Measurements from ENCODE around the gene ZFR.
A peak's percentile ranks its signal among the peaks of the same experiment; 100 is the strongest.
"Not testable (repeated sequence)": the region's sequence is repeated elsewhere in the genome, so short reads cannot be mapped to it uniquely, and the experiment has no call there.

Gene ZFR

GRCh38 chr5:32323741-32324140 lies 120.8 kb downstream of the ZFR start:
- no peak overlapping the region for H3K4ac ChIP-seq (ENCODE audit: low read depth, low read length)
- no peak overlapping the region for H2BK5ac ChIP-seq (ENCODE audit: low read length)
- H3K4me3 ChIP-seq (ENCODE audit: low read length): no peak overlapping the region
- no peaks in the 10 kb centered on the region for H3K79me1 ChIP-seq (ENCODE audit: low read length)
- no peaks in the 10 kb centered on the region for H3K79me2 ChIP-seq (ENCODE audit: control insufficient read depth, insufficient read depth, low read length)
- H3K27ac ChIP-seq (ENCODE audit: low read depth, low read length): no peak overlapping the region
- DNase-seq: peak; percentile 26
- no peak overlapping the region for H3K9ac ChIP-seq (ENCODE audit: low read length)
- no peak overlapping the region for H2BK120ac ChIP-seq (ENCODE audit: low read depth, low read length)
- no peak overlapping the region for H2BK15ac ChIP-seq (replicated peaks; ENCODE audit: low read depth)
- WGBS (ENCODE audit: extremely low coverage, insufficient coverage, low lambda C conversion rate): no CpG with 5 or more reads among the region's 8 CpGs
- no peak overlapping the region for H3K4me2 ChIP-seq (ENCODE audit: low read length)
- H3K23ac ChIP-seq (ENCODE audit: low read length): no peak overlapping the region
- no peaks in the 10 kb centered on the region for H3K36me3 ChIP-seq (ENCODE audit: control insufficient read depth, insufficient read depth, low read length)
- no peaks in the 10 kb centered on the region for H3K27me3 ChIP-seq (ENCODE audit: insufficient read depth, low read length, poor library complexity)
- H4K5ac ChIP-seq (ENCODE audit: low read length): no peak overlapping the region
- no peak overlapping the region for H2AK5ac ChIP-seq (ENCODE audit: low read length)
- no peaks in the 10 kb centered on the region for H3K4me1 ChIP-seq (ENCODE audit: control insufficient read depth, low read depth, low read length)
- no peak overlapping the region for H3K56ac ChIP-seq (ENCODE audit: low read length)
- no peak overlapping the region for H4K8ac ChIP-seq (ENCODE audit: low read depth, low read length)
- H3K18ac ChIP-seq (ENCODE audit: low read length): no peak overlapping the region

- no CpG with 5 or more reads among the region's 12 CpGs for WGBS (ENCODE audit: extremely low coverage, insufficient coverage, low lambda C conversion rate)
- no peak overlapping the region for H3K27ac ChIP-seq (ENCODE audit: low read depth, low read length)
- no peak overlapping the region for H3K18ac ChIP-seq (ENCODE audit: low read length)
Observed at GRCh38 chr5:32322882-32323281, 121.7 kb downstream of the ZFR start.

GRCh38 chr5:32321787-32322186 lies 122.8 kb downstream of the ZFR start:
- H3K27ac ChIP-seq (ENCODE audit: low read depth, low read length); H4K8ac ChIP-seq (ENCODE audit: low read depth, low read length); H3K4me2 ChIP-seq (ENCODE audit: low read length); H3K79me1 ChIP-seq (ENCODE audit: low read length); H3K36me3 ChIP-seq (ENCODE audit: control insufficient read depth, insufficient read depth, low read length); H3K56ac ChIP-seq (ENCODE audit: low read length); H3K23ac ChIP-seq (ENCODE audit: low read length); H3K9ac ChIP-seq (ENCODE audit: low read length); H3K4me1 ChIP-seq (ENCODE audit: control insufficient read depth, low read depth, low read length); DNase-seq; H4K5ac ChIP-seq (ENCODE audit: low read length); H2BK120ac ChIP-seq (ENCODE audit: low read depth, low read length); H3K27me3 ChIP-seq (ENCODE audit: insufficient read depth, low read length, poor library complexity); H2BK5ac ChIP-seq (ENCODE audit: low read length); H3K4ac ChIP-seq (ENCODE audit: low read depth, low read length); H2AK5ac ChIP-seq (ENCODE audit: low read length); H3K4me3 ChIP-seq (ENCODE audit: low read length); H2BK15ac ChIP-seq (replicated peaks; ENCODE audit: low read depth); H3K18ac ChIP-seq (ENCODE audit: low read length); H3K79me2 ChIP-seq (ENCODE audit: control insufficient read depth, insufficient read depth, low read length): not testable (repeated sequence)
- no CpG with 5 or more reads among the region's 2 CpGs for WGBS (ENCODE audit: extremely low coverage, insufficient coverage, low lambda C conversion rate)

More at GRCh38 chr5:32322882-32323281, 121.7 kb downstream of the ZFR start:
- no peaks in the 10 kb centered on the region for H3K4me1 ChIP-seq (ENCODE audit: control insufficient read depth, low read depth, low read length)
- no peak overlapping the region for H3K9ac ChIP-seq (ENCODE audit: low read length)
- H3K4me2 ChIP-seq (ENCODE audit: low read length): no peak overlapping the region
- H3K36me3 ChIP-seq (ENCODE audit: control insufficient read depth, insufficient read depth, low read length): no peaks in the 10 kb centered on the region
- H4K8ac ChIP-seq (ENCODE audit: low read depth, low read length): no peak overlapping the region
- no peak overlapping the region for H3K23ac ChIP-seq (ENCODE audit: low read length)
- H2AK5ac ChIP-seq (ENCODE audit: low read length): no peak overlapping the region
- H3K27me3 ChIP-seq (ENCODE audit: insufficient read depth, low read length, poor library complexity): no peaks in the 10 kb centered on the region
- H4K5ac ChIP-seq (ENCODE audit: low read length): no peak overlapping the region
- DNase-seq: no peak
- no peak overlapping the region for H3K4me3 ChIP-seq (ENCODE audit: low read length)
- H3K56ac ChIP-seq (ENCODE audit: low read length): no peak overlapping the region
- no peak overlapping the region for H2BK15ac ChIP-seq (replicated peaks; ENCODE audit: low read depth)
- no peaks in the 10 kb centered on the region for H3K79me2 ChIP-seq (ENCODE audit: control insufficient read depth, insufficient read depth, low read length)
- no peaks in the 10 kb centered on the region for H3K79me1 ChIP-seq (ENCODE audit: low read length)
- H2BK120ac ChIP-seq (ENCODE audit: low read depth, low read length): no peak overlapping the region
- H2BK5ac ChIP-seq (ENCODE audit: low read length): no peak overlapping the region
- no peak overlapping the region for H3K4ac ChIP-seq (ENCODE audit: low read depth, low read length)

DNA sequence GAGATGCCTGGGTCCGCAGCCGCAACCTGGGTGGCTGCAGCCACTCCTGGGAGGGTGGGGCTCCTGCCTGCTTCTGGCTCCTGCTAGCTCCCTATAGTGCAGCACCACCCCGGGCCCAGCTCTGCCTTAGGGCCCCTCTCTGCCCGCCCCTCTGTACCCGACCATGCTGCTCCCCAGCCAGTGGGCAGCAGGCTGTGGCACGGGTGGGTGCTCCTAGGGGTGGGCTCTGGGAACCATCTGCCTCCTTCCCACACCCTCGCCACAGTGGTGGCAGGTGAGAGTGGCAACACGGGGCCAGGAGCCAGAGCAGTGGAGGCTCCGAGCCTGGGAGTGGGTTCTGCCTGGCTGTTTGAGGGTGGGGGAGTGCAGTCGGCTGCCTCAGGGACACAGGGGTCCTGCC lies 124.0 kb downstream of the ZFR start:
- no peak overlapping the region for H3K9ac ChIP-seq (ENCODE audit: low read length)
- H2AK5ac ChIP-seq (ENCODE audit: low read length): no peak overlapping the region
- no peak overlapping the region for H3K4me2 ChIP-seq (ENCODE audit: low read length)
- no CpG with 5 or more reads among the region's 10 CpGs for WGBS (ENCODE audit: extremely low coverage, insufficient coverage, low lambda C conversion rate)
- H3K27me3 ChIP-seq (ENCODE audit: insufficient read depth, low read length, poor library complexity): no peaks in the 10 kb centered on the region
- no peaks in the 10 kb centered on the region for H3K36me3 ChIP-seq (ENCODE audit: control insufficient read depth, insufficient read depth, low read length)
- no peaks in the 10 kb centered on the region for H3K79me1 ChIP-seq (ENCODE audit: low read length)
- H2BK15ac ChIP-seq (replicated peaks; ENCODE audit: low read depth): no peak overlapping the region
- H3K4me1 ChIP-seq (ENCODE audit: control insufficient read depth, low read depth, low read length): no peaks in the 10 kb centered on the region
- no peak overlapping the region for H4K8ac ChIP-seq (ENCODE audit: low read depth, low read length)
- H3K56ac ChIP-seq (ENCODE audit: low read length): no peak overlapping the region
- no peak overlapping the region for H2BK120ac ChIP-seq (ENCODE audit: low read depth, low read length)
- DNase-seq: no peak
- H3K4ac ChIP-seq (ENCODE audit: low read depth, low read length): no peak overlapping the region
- no peak overlapping the region for H3K27ac ChIP-seq (ENCODE audit: low read depth, low read length)
- H3K23ac ChIP-seq (ENCODE audit: low read length): no peak overlapping the region
- no peak overlapping the region for H4K5ac ChIP-seq (ENCODE audit: low read length)
- H3K79me2 ChIP-seq (ENCODE audit: control insufficient read depth, insufficient read depth, low read length): no peaks in the 10 kb centered on the region
- H3K4me3 ChIP-seq (ENCODE audit: low read length): no peak overlapping the region
- H3K18ac ChIP-seq (ENCODE audit: low read length): no peak overlapping the region
- H2BK5ac ChIP-seq (ENCODE audit: low read length): no peak overlapping the region

- WGBS (ENCODE audit: extremely low coverage, insufficient coverage, low lambda C conversion rate): no CpG with 5 or more reads among the region's 7 CpGs
- H3K27me3 ChIP-seq (ENCODE audit: insufficient read depth, low read length, poor library complexity): no peaks in the 10 kb centered on the region
- H2BK15ac ChIP-seq (replicated peaks; ENCODE audit: low read depth): no peak overlapping the region
- no peaks in the 10 kb centered on the region for H3K4me1 ChIP-seq (ENCODE audit: control insufficient read depth, low read depth, low read length)
- no peak overlapping the region for H3K4me2 ChIP-seq (ENCODE audit: low read length)
- H3K4ac ChIP-seq (ENCODE audit: low read depth, low read length): no peak overlapping the region
- no peak overlapping the region for H3K18ac ChIP-seq (ENCODE audit: low read length)
- no peak overlapping the region for H3K23ac ChIP-seq (ENCODE audit: low read length)
- H3K36me3 ChIP-seq (ENCODE audit: control insufficient read depth, insufficient read depth, low read length): no peaks in the 10 kb centered on the region
- no peak overlapping the region for H3K56ac ChIP-seq (ENCODE audit: low read length)
- no peak overlapping the region for H3K9ac ChIP-seq (ENCODE audit: low read length)
- no peak overlapping the region for H4K5ac ChIP-seq (ENCODE audit: low read length)
- H3K79me2 ChIP-seq (ENCODE audit: control insufficient read depth, insufficient read depth, low read length): no peaks in the 10 kb centered on the region
- no peak overlapping the region for H2AK5ac ChIP-seq (ENCODE audit: low read length)
- H4K8ac ChIP-seq (ENCODE audit: low read depth, low read length): no peak overlapping the region
- no peak overlapping the region for H3K4me3 ChIP-seq (ENCODE audit: low read length)
- H3K79me1 ChIP-seq (ENCODE audit: low read length): no peaks in the 10 kb centered on the region
- no peak for DNase-seq
- no peak overlapping the region for H2BK120ac ChIP-seq (ENCODE audit: low read depth, low read length)
- H2BK5ac ChIP-seq (ENCODE audit: low read length): no peak overlapping the region
- no peak overlapping the region for H3K27ac ChIP-seq (ENCODE audit: low read depth, low read length)
Observed at GRCh38 chr5:32319926-32320543, 124.5 kb downstream of the ZFR start.

DNA sequence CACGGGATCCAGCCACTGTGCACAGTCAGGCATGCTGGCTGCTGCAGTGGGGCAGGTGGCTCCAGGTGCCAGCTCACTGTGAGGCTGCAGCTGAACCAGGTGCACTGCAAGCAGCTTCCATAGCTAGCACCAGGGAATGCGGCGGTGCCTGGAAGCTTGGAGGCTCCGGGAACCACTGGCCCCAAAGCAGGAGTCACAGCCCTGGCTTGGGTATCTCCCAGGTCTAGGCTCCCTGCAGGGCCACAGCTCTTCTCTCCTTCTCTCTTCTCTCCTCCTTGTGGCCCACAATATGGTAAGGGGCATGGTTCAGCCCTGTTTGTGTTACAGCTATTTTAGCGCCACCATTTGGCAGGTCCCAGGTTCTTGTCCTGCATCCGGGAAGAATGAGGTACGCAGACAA lies 125.1 kb downstream of the ZFR start:
- no peak overlapping the region for H3K27ac ChIP-seq (ENCODE audit: low read depth, low read length)
- no peak overlapping the region for H3K23ac ChIP-seq (ENCODE audit: low read length)
- no peaks in the 10 kb centered on the region for H3K79me2 ChIP-seq (ENCODE audit: control insufficient read depth, insufficient read depth, low read length)
- H3K18ac ChIP-seq (ENCODE audit: low read length): no peak overlapping the region
- DNase-seq: peak; percentile 86
- H2AK5ac ChIP-seq (ENCODE audit: low read length): no peak overlapping the region
- no peak overlapping the region for H2BK5ac ChIP-seq (ENCODE audit: low read length)
- H3K4ac ChIP-seq (ENCODE audit: low read depth, low read length): no peak overlapping the region
- H3K79me1 ChIP-seq (ENCODE audit: low read length): no peaks in the 10 kb centered on the region
- H3K56ac ChIP-seq (ENCODE audit: low read length): no peak overlapping the region
- H3K4me3 ChIP-seq (ENCODE audit: low read length): no peak overlapping the region
- no peak overlapping the region for H3K4me2 ChIP-seq (ENCODE audit: low read length)
- no peaks in the 10 kb centered on the region for H3K4me1 ChIP-seq (ENCODE audit: control insufficient read depth, low read depth, low read length)
- H4K5ac ChIP-seq (ENCODE audit: low read length): no peak overlapping the region
- H2BK120ac ChIP-seq (ENCODE audit: low read depth, low read length): no peak overlapping the region
- no peak overlapping the region for H2BK15ac ChIP-seq (replicated peaks; ENCODE audit: low read depth)
- no peak overlapping the region for H4K8ac ChIP-seq (ENCODE audit: low read depth, low read length)
- H3K36me3 ChIP-seq (ENCODE audit: control insufficient read depth, insufficient read depth, low read length): no peaks in the 10 kb centered on the region
- H3K27me3 ChIP-seq (ENCODE audit: insufficient read depth, low read length, poor library complexity): no peaks in the 10 kb centered on the region
- WGBS (ENCODE audit: extremely low coverage, insufficient coverage, low lambda C conversion rate): no CpG with 5 or more reads among the region's 7 CpGs
- no peak overlapping the region for H3K9ac ChIP-seq (ENCODE audit: low read length)

All from mesendoderm (in vitro differentiated cells).